GM18858 (cell line): Measurements from ENCODE around the gene SLC4A8.
A peak's percentile ranks its signal among the peaks of the same experiment; 100 is the strongest.

ENCODE experiments used
- ATAC-seq: cut with Tn5 transposase; IDR thresholded peaks from one replicate; pipeline ENCODE4 v1.9.1; 2021; ENCODE audit not compliant: unreplicated experiment

Gene SLC4A8

GRCh38 chr12:51424662-51425539 is at the start of gene SLC4A8:
Gene SLC4A8 (plus strand): TSS chr12:51424831. CDS start chr12:51424988, 157 bp downstream.
- ATAC-seq, result peak; percentile 73

- no peak for ATAC-seq
Observed at GRCh38 chr12:51374856-51375255, 49.8 kb upstream of the SLC4A8 start.

GRCh38 chr12:51377099-51377984 is 47.3 kb upstream of the SLC4A8 start:
- ATAC-seq, result no peak

GRCh38 chr12:51378749-51379148 is 45.9 kb upstream of the SLC4A8 start:
- no peak for ATAC-seq

- no peak for ATAC-seq
Observed at GRCh38 chr12:51379571-51379970, 45.1 kb upstream of the SLC4A8 start.

- ATAC-seq, result no peak
Observed at GRCh38 chr12:51381226-51382079, 43.2 kb upstream of the SLC4A8 start.

- ATAC-seq, result no peak
Observed at GRCh38 chr12:51382173-51382572, 42.5 kb upstream of the SLC4A8 start.

GRCh38 chr12:51383269-51383905 is 41.2 kb upstream of the SLC4A8 start:
- ATAC-seq, result no peak

GRCh38 chr12:51386351-51386750 is 38.3 kb upstream of the SLC4A8 start:
- ATAC-seq, result no peak

GRCh38 chr12:51388069-51388799 is 36.4 kb upstream of the SLC4A8 start:
- ATAC-seq, result no peak

- no peak for ATAC-seq
Observed at GRCh38 chr12:51388846-51389245, 35.8 kb upstream of the SLC4A8 start.

- no peak for ATAC-seq
Observed at GRCh38 chr12:51389302-51389999, 35.2 kb upstream of the SLC4A8 start.

GRCh38 chr12:51390457-51390856 is 34.2 kb upstream of the SLC4A8 start:
- ATAC-seq, result no peak

GRCh38 chr12:51390891-51391282 is 33.7 kb upstream of the SLC4A8 start:
- ATAC-seq, result no peak

GRCh38 chr12:51391283-51392123 is 33.1 kb upstream of the SLC4A8 start, which contains the start of gene GALNT6:
Gene GALNT6 (minus strand): TSS chr12:51391406. CDS start chr12:51379781, 11,625 bp downstream.
- ATAC-seq, result no peak

GRCh38 chr12:51392556-51393237 is 31.9 kb upstream of the SLC4A8 start:
- no peak for ATAC-seq
